ENCODE data around the gene ITPK1.

DNA sequence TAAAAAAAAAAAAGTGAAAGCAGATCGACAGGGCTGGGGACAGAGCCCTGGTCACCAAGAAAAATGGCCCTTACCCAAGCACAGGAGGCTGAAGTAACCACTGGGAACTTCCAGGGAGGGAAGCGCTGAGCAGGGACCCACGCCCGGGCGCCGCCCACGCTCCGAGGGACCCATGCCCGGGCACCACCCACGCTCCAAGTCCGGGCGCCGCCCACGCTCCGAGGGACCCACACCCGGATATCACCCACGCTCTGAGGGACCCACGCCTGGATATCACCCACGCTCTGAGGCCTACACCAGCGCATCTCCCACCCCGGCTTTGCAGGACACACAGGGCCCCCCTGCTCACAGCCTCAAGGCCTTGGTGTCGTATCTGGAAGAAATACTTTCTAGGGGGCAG, 167.1 kb downstream of the ITPK1 start:
- TF ChIP-seq, protein P1, sequence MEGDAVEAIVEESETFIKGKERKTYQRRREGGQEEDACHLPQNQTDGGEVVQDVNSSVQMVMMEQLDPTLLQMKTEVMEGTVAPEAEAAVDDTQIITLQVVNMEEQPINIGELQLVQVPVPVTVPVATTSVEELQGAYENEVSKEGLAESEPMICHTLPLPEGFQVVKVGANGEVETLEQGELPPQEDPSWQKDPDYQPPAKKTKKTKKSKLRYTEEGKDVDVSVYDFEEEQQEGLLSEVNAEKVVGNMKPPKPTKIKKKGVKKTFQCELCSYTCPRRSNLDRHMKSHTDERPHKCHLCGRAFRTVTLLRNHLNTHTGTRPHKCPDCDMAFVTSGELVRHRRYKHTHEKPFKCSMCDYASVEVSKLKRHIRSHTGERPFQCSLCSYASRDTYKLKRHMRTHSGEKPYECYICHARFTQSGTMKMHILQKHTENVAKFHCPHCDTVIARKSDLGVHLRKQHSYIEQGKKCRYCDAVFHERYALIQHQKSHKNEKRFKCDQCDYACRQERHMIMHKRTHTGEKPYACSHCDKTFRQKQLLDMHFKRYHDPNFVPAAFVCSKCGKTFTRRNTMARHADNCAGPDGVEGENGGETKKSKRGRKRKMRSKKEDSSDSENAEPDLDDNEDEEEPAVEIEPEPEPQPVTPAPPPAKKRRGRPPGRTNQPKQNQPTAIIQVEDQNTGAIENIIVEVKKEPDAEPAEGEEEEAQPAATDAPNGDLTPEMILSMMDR (conservative IDR thresholded peaks at IDR 0.05; ENCODE audit: low read depth, low read length): no peak
- TF ChIP-seq EZH2 (IDR thresholded peaks at IDR 0.05; ENCODE audit: low read length, unreplicated experiment) (no peak), EZH2phosphoT487 (IDR thresholded peaks at IDR 0.05; ENCODE audit: borderline replicate concordance, low read length) (no peak)

Data from PC-3 (cell line).